Chondrocyte (in vitro differentiated cells): ENCODE measurements around the gene NR5A1. TPM values are rescaled to one million over a fixed set of nuclear protein-coding genes. Genes with fewer than 3 reads are reported as not detected.

ENCODE experiments used
- DNase-seq: peaks from one replicate; pipeline ENCODE4 v3.0.0; 2021; ENCODE audit warnings: mixed read lengths, low spot score
- H3K27ac Mint-ChIP-seq: one replicate; pipeline ENCODE4 v1.8.0; 2021; ENCODE audit warnings: mild to moderate bottlenecking, moderate library complexity, mixed read lengths; ENCODE audit not compliant: unreplicated experiment
- H3K27me3 Mint-ChIP-seq: 2 replicates; pipeline ENCODE4 v1.8.0; 2021; ENCODE audit warnings: low read depth, mixed read lengths
- H3K36me3 Mint-ChIP-seq: 2 replicates; pipeline ENCODE4 v1.8.0; 2021; ENCODE audit warnings: low read depth, mixed read lengths
- H3K4me1 Mint-ChIP-seq: 2 replicates; pipeline ENCODE4 v1.8.0; 2021; ENCODE audit warnings: low read depth, mild to moderate bottlenecking, mixed read lengths
- H3K4me3 Mint-ChIP-seq: one replicate; pipeline ENCODE4 v1.8.0; 2021; ENCODE audit warnings: mild to moderate bottlenecking, moderate library complexity, mixed read lengths; ENCODE audit not compliant: unreplicated experiment
- H3K9me3 Mint-ChIP-seq: 2 replicates; pipeline ENCODE4 v1.8.0; 2021; ENCODE audit warnings: low read depth, mixed read lengths
- CTCF ChIP-seq: fragments of 200-600 bp; sonication (generic); IDR thresholded peaks from 2 replicates; pipeline ENCODE4 v1.5.0; 2021; ENCODE audit warnings: antibody characterized with exemption, mild to moderate bottlenecking, moderate library complexity
- total RNA-seq: library from RNA; stranded (reverse); gene quantifications from 3 replicates; pipeline ENCODE4 v1.2.1, GENCODE V29; 2021

NR5A1 gene
- total RNA-seq, 1 donor from 2014 or later = not detected

- no peaks in the 10 kb centered on the region for H3K36me3 Mint-ChIP-seq
- DNase-seq = peak; percentile 85
- H3K4me3 Mint-ChIP-seq = no peak overlapping the region
These were observed 52.3 kb downstream of the NR5A1 start for GRCh38 chr9:124454791-124455443.

GRCh38 chr9:124454296-124454695 is 52.9 kb downstream of the NR5A1 start:
- peaks cover 7% of the 10 kb centered on the region for H3K4me1 Mint-ChIP-seq
- H3K27ac Mint-ChIP-seq = no peak overlapping the region
- TF ChIP-seq CTCF = no peak
- H3K36me3 Mint-ChIP-seq = no peaks in the 10 kb centered on the region
- peaks cover 18% of the 10 kb centered on the region for H3K27me3 Mint-ChIP-seq
- H3K4me3 Mint-ChIP-seq = no peak overlapping the region
- H3K9me3 Mint-ChIP-seq = no peaks in the 10 kb centered on the region
- DNase-seq = peak; percentile 76

More at GRCh38 chr9:124454791-124455443, 52.3 kb downstream of the NR5A1 start:
- no peak for TF ChIP-seq CTCF
- Mint-ChIP-seq H3K27me3 (peaks cover 18% of the 10 kb centered on the region), H3K4me1 (peaks cover 7% of the 10 kb centered on the region), H3K27ac (no peak overlapping the region), H3K9me3 (no peaks in the 10 kb centered on the region)

DNA sequence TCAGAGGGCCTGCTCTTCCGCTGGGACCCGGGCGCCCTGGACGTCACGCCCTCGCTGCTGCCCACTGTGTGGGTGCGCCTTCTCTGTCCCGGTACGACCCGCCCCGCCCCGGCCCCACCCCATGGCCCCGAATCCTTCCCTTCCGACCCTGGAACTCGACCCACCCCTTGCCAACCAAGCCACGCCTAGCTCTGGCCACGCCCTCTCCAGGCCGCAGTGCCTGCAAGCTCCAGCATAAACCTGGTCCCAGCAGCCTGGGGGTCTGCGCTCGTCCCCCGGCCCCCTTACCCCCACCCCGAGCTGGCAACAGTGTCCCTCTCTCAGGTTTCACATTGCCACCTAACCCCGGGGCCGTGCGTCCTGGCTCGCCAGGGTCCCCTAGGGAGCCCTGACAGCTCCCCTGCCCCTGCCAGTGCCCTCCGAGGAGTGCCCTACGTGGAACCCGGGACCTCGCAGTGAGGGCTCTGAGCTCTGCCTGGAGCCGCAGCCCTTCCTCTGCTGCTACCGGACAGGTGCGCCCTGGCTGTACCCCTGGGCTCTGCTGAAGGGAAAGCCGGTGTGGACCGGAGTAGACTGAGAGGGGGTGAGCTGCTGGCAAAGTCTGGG is 53.5 kb downstream of the NR5A1 start:
- DNase-seq = peak; percentile 88
- Mint-ChIP-seq H3K27ac (no peak overlapping the region), H3K36me3 (no peaks in the 10 kb centered on the region), H3K9me3 (no peaks in the 10 kb centered on the region), H3K4me3 (peak overlapping the region; percentile 22), H3K27me3 (peaks cover 18% of the 10 kb centered on the region), H3K4me1 (peaks cover 7% of the 10 kb centered on the region)
- no peak for TF ChIP-seq CTCF

DNA sequence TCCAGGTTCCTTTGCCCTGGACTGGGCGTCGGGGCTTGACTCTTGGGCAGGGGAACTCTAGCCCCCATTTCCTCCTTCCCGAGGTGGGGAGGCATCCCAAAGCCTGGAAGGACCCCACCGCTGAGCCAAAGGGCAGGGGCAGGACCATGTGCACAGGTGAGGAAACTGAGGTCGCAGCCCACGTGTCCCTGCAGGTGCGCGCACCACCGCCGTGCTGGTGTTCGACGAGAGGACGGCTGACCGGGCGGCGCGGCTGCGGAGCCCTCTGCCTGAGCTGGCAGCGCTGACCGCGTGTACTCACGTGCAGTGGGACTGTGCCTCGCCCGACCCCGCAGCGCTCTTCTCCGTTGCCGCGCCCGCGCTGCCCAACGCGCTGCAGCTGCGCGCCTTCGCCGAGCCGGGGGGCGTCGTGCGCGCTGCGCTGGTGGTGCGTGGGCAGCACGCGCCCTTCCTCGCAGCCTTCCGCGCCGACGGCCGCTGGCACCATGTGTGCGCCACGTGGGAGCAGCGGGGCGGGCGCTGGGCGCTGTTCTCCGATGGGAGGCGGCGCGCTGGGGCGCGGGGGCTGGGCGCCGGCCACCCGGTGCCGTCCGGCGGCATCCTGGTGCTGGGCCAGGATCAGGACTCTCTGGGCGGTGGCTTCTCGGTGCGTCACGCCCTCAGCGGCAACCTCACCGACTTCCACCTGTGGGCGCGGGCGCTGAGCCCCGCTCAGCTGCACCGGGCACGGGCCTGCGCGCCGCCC is 54.2 kb downstream of the NR5A1 start:
- Mint-ChIP-seq H3K4me3 (peak overlapping the region; percentile 25), H3K27me3 (peaks cover 18% of the 10 kb centered on the region), H3K4me1 (peaks cover 7% of the 10 kb centered on the region), H3K27ac (no peak overlapping the region), H3K9me3 (no peaks in the 10 kb centered on the region), H3K36me3 (no peaks in the 10 kb centered on the region)
- TF ChIP-seq CTCF = no peak
- DNase-seq = peak; percentile 77

DNA sequence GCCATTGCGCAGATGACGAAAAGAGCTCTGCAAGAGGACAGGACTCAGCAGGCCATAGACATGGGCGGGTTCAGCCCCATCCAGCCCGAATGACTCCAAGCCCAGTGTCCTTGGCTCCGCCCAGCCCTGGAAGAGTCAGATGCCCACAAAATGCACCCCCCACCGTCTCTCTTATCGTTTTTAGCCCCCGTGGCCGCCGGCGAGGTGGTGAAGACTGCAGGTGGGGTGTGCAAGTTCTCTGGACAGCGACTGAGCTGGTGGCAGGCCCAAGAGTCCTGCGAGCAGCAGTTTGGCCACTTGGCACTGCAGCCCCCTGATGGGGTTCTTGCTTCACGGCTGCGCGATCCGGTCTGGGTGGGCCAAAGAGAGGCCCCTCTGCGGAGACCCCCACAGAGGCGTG is 54.9 kb downstream of the NR5A1 start:
- Mint-ChIP-seq H3K4me1 (peaks cover 7% of the 10 kb centered on the region), H3K36me3 (no peaks in the 10 kb centered on the region), H3K4me3 (no peak overlapping the region), H3K27ac (no peak overlapping the region), H3K27me3 (peaks cover 18% of the 10 kb centered on the region), H3K9me3 (no peaks in the 10 kb centered on the region)
- DNase-seq = peak; percentile 72
- no peak for TF ChIP-seq CTCF
